Brain microvascular endothelial cell (primary cell): ENCODE results near the gene WDR72.

ENCODE experiments used
- DNase-seq: peaks from one replicate; pipeline ENCODE4 v3.0.0-alpha.2; 2020
- H3K27ac ChIP-seq: fragments of 250-450 bp; sonication (Bioruptor Pico); 2 replicates; pipeline ENCODE4 v1.5.1; 2020; ENCODE audit warnings: mild to moderate bottlenecking, moderate library complexity
- H3K27me3 ChIP-seq: fragments of 250-450 bp; sonication (Bioruptor Pico); replicated peaks from 2 replicates; pipeline ENCODE4 v1.5.1; 2020; ENCODE audit warnings: mild to moderate bottlenecking
- H3K36me3 ChIP-seq: fragments of 250-450 bp; sonication (Bioruptor Pico); replicated peaks from 2 replicates; pipeline ENCODE4 v1.5.1; 2020; ENCODE audit warnings: mild to moderate bottlenecking
- H3K4me3 ChIP-seq: 2 replicates; pipeline ENCODE4 v1.5.1; 2011; ENCODE audit warnings: low read depth, mild to moderate bottlenecking, control low read depth, low read length, moderate library complexity
- in situ Hi-C: cut with HindIII; loops from 2 replicates; pipeline ENCODE4 v1.10.0; 2017; ENCODE audit warnings: low sequenced_read_pairs, low pct_ligation_motif_present
- TF ChIP-seq, protein P1 (sequence below): IDR thresholded peaks from 2 replicates; pipeline ENCODE4 v1.5.1; 2011; ENCODE audit warnings: low read depth, mild to moderate bottlenecking, moderate library complexity, low read length, control low read depth, inconsistent platforms; ENCODE audit errors: missing control alignments

WDR72 gene

DNA sequence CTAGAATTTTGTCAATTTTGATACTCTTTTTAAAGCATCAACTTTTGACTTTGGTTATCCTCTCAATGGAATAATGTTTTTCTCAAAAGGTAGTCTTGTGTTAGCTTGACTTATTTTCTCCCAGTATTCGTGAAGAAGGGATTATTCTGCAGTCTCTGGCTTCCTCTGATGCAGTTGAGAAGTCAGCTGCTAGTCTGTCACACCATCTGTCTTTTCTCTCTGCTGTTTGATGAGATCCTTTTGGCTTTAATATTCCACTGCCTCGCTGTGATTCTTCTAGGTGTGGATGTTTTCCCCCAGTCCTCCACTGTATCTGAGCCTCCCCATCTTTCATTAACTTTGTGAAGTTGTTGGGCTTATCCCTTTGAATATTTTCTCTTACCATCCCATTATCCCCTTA, 141.0 kb downstream of the WDR72 start:
- H3K27me3 ChIP-seq, result no peaks in the 10 kb centered on the region
- no peak overlapping the region for H3K4me3 ChIP-seq
- in situ Hi-C loops, result no loop called here
- H3K36me3 ChIP-seq, result no peaks in the 10 kb centered on the region
- TF ChIP-seq, protein P1, sequence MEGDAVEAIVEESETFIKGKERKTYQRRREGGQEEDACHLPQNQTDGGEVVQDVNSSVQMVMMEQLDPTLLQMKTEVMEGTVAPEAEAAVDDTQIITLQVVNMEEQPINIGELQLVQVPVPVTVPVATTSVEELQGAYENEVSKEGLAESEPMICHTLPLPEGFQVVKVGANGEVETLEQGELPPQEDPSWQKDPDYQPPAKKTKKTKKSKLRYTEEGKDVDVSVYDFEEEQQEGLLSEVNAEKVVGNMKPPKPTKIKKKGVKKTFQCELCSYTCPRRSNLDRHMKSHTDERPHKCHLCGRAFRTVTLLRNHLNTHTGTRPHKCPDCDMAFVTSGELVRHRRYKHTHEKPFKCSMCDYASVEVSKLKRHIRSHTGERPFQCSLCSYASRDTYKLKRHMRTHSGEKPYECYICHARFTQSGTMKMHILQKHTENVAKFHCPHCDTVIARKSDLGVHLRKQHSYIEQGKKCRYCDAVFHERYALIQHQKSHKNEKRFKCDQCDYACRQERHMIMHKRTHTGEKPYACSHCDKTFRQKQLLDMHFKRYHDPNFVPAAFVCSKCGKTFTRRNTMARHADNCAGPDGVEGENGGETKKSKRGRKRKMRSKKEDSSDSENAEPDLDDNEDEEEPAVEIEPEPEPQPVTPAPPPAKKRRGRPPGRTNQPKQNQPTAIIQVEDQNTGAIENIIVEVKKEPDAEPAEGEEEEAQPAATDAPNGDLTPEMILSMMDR, result no peak
- no peak overlapping the region for H3K27ac ChIP-seq
- no peak for DNase-seq

DNA sequence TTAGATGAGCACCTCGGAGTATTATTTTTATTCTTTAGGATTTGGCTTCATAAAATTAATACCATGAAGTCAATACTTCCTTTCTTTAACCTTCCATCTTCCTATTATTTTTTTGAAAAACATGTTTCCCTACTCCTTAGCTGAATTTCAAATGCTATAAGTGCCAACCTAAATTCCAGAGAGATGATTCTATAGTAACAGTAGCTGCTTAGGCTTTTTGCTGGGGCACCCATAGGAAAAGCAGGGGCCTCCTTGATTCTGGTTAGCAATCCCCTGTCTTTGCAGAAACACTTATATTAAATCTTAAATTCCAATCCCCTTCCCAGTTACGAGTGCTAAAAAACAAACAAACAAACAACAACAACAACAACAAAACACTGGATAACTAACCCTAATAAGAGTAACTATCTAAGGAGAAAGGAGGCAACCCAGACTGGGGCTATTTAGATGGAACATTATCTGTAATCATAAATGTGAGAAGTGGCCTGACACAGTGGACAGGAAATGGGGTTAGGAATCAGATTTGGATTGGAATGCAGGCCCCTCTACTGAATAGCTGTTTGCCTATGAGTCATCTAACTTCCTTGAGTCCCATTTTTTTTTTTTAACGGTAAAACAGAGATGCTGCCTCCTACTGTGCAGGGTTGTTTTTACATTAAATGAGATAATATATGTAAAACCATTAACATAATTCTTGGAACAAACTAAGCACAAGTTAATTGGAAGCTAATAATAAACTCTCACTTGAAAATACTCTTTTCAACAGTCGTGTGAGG, 148.1 kb downstream of the WDR72 start:
- peak; percentile 70 for DNase-seq
- Histone ChIP-seq H3K27me3 (no peaks in the 10 kb centered on the region), H3K36me3 (no peaks in the 10 kb centered on the region), H3K27ac (peak overlapping the region; percentile 64), H3K4me3 (no peak overlapping the region)
- in situ Hi-C loops, result no loop called here
- TF ChIP-seq, protein P1, result peak; percentile 21

DNA sequence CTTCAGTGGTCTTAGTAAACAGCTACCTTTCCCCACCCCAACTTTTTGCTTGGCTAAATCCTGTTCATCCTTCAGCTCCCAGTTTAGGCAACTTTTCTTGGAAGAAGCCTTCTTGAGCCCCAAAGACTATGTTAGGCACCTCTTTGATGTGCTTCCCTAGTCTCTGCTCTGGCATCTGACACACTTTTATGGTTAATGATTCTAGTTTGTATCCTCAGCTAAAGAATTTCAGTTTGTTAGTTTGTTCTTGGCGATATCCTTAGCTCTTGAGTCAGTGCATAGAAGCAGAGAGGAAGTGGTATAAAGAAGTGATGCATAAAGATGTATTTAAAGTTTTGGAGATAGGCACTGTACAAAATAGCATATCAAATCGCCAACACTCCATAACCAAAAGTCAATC, 168.4 kb downstream of the WDR72 start:
- H3K27me3 ChIP-seq, result no peaks in the 10 kb centered on the region
- H3K4me3 ChIP-seq, result no peak overlapping the region
- TF ChIP-seq, protein P1, result no peak
- H3K27ac ChIP-seq, result no peak overlapping the region
- in situ Hi-C loops, result no loop called here
- no peaks in the 10 kb centered on the region for H3K36me3 ChIP-seq
- DNase-seq, result no peak

- no peaks in the 10 kb centered on the region for H3K27me3 ChIP-seq
- in situ Hi-C loops, result no loop called here
- H3K36me3 ChIP-seq, result no peaks in the 10 kb centered on the region
- no peak for DNase-seq
- H3K4me3 ChIP-seq, result no peak overlapping the region
- no peak overlapping the region for H3K27ac ChIP-seq
- TF ChIP-seq, protein P1, result no peak
These were observed 169.1 kb downstream of the WDR72 start for GRCh38 chr15:53590380-53590779.

DNA sequence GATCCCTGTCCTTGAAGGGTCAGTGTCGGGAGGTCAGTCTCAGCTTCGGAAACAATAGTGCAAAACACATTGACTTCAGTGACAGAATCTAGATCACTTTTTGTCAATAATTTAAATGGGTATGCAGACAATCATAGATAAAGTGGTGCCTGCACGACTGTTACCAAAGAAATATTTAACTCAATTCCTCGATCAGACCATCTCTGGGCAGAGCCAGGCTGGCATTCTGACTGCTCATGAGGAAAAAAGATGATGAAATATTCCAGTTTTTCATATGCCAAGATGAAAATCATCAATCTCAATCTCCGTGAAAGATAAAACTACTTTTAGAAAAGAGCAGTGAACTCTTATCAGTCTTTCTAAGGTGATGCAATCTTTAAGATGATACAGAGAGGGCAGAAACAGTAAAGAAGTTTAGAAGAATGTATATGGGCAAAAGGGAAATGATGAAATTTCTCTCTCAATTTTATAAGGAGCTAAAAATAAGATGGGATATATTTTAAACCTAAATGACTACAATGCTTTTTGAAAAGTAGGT, 169.9 kb downstream of the WDR72 start:
- H3K36me3 ChIP-seq, result no peaks in the 10 kb centered on the region
- DNase-seq, result no peak
- H3K27me3 ChIP-seq, result no peaks in the 10 kb centered on the region
- peak overlapping the region; percentile 65 for H3K27ac ChIP-seq
- no peak overlapping the region for H3K4me3 ChIP-seq
- in situ Hi-C loops, result no loop called here
- TF ChIP-seq, protein P1, result no peak

- Histone ChIP-seq H3K36me3 (no peaks in the 10 kb centered on the region), H3K27me3 (no peaks in the 10 kb centered on the region), H3K27ac (peak overlapping the region; percentile 65), H3K4me3 (no peak overlapping the region)
- peak; percentile 96 for DNase-seq
- in situ Hi-C loops, result no loop called here
- TF ChIP-seq, protein P1, result no peak
These were observed 170.7 kb downstream of the WDR72 start for GRCh38 chr15:53588773-53589172.
